GM23338 (cell line): ENCODE results near the gene MED16.

Source experiments
- CTCF ChIP-seq, 2 experiments: fragments of 200-600 bp in 1 of 2; sonication (generic) in 1 of 2; conservative IDR thresholded peaks; 2 replicates each; pipeline versions ENCODE4 v1.5.1 to v1.6.1; 2016 to 2017; ENCODE audit warnings: antibody characterized with exemption in 2 of 2, low read depth in 2 of 2, mild to moderate bottlenecking in 2 of 2, moderate library complexity in 1 of 2
- REST ChIP-seq: IDR thresholded peaks from one replicate; pipeline ENCODE4 v1.6.1; 2018; ENCODE audit warnings: antibody characterized with exemption; ENCODE audit not compliant: unreplicated experiment

- TF ChIP-seq CTCF (conservative IDR thresholded peaks at IDR 0.05; ENCODE audit: low read depth in 2 of 2) (no peak), REST (no peak)
Observed at GRCh38 chr19:868458-869244, 24.3 kb downstream of the MED16 start.
